Fibroblast of skin of right quadriceps (primary cell): ENCODE measurements around the gene SUMO3.

Experiments used
- DNase-seq: peaks from one replicate; pipeline ENCODE4 v3.0.0-alpha.2; 2013

Gene SUMO3

DNA sequence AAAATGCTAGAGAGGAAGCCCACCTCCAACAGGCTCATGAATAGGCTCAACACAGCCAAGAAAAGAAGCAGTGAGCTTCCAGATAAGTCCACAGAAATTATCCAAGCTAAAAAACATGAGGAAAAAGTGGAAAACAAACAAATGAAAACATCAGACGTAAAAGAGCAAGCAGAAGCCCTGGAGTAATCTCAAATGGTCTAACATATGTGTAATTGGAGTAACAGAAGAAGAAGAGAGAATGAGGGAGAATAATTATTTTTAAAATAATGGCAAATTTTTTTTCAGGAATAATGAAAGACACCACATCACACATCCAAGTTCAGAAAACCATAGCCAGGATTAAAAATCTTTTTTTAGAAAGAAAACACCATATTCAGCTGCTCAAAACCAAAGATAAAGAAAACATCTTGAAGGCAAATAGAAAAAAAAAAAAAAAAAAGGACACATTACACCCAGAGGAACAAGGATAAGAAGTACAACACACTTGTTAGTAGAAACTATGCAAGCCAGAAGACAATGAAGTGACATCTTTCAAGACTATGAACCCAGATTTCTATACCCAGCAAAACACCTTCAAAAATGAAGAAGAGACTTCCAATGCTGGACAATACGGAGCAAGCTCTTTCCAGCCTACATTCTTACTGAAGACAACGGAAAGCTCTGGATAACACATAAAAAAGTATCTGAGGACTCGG lies 10.6 kb upstream of the SUMO3 start:
- no peak for DNase-seq

DNA sequence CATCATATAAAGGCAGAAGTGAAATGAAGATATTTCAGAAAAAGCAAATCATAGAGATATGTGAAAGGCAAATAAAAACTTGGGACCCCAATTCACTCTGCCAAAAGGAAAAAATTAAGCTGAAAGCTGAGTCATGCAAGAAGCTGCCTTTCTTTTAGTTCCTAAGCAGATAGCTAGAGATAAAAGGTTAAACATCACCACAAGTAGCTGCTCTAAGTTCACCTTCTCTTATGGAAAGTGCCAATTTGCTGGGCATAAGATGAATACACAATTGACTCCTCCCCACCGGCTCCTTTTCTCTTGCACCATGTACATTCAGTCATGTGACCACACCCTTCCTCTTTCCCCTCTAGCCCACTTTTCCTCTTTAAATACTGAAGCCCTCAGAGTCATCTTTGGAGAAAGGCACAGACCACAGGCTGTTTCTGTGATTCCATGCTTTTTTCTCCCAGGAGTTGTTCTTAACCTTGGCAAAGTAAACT lies 5.4 kb upstream of the SUMO3 start:
- DNase-seq, result no peak

- DNase-seq, result no peak
Observed at GRCh38 chr21:44822484-44823178, 4.8 kb upstream of the SUMO3 start.

GRCh38 chr21:44820851-44821250 lies 3.0 kb upstream of the SUMO3 start:
- DNase-seq, result peak; percentile 49

DNA sequence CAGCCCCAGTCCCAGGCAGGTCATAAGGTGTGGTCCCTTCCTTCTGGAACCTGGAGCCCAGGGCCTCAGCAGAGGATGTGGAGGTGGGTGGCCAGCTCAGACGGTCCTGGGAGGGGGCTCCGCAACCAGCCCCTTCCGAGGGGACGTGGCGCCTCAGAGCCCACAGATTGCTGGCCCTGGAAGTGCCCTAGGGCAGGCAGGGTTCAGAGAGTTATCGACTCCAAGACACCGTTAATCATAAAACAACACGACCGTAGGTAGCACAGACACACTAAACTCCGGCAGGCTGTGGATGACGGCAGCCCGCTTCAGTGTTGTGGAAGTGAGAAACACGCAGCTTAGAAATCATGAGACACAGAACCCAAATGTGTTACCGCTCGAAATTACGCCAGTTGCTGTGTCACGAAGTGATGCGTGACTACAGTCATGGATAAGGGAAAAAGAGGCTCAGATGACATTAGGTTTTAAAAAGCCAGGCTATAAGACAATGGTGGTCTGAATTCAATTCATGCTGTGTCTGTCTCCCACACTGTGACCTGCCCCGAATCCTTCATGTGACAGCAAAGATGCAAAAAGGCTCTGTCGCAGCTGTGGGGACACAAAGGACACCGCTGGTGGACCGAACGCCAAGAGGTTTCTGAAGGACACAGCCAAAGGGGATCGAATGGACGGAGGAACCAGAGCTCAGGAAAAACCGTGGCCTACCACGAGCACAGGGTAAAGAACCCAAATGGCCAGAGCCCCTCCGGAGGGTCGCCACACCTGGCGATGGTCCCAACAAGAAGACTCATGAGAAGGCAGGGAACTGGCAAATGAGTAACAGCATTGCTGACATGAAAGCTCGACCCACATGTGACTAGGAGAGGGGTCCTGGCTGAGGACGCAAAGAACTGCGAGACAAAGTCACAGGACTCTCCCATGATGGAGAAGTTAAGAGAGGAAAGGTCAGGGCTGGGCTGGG lies 1.7 kb upstream of the SUMO3 start:
- DNase-seq, result no peak

GRCh38 chr21:44818640-44819011 lies 764 bp upstream of the SUMO3 start:
- DNase-seq, result no peak

- DNase-seq, result peak; percentile 88
Observed at GRCh38 chr21:44817506-44817880, 369 bp downstream of the SUMO3 start.

DNA sequence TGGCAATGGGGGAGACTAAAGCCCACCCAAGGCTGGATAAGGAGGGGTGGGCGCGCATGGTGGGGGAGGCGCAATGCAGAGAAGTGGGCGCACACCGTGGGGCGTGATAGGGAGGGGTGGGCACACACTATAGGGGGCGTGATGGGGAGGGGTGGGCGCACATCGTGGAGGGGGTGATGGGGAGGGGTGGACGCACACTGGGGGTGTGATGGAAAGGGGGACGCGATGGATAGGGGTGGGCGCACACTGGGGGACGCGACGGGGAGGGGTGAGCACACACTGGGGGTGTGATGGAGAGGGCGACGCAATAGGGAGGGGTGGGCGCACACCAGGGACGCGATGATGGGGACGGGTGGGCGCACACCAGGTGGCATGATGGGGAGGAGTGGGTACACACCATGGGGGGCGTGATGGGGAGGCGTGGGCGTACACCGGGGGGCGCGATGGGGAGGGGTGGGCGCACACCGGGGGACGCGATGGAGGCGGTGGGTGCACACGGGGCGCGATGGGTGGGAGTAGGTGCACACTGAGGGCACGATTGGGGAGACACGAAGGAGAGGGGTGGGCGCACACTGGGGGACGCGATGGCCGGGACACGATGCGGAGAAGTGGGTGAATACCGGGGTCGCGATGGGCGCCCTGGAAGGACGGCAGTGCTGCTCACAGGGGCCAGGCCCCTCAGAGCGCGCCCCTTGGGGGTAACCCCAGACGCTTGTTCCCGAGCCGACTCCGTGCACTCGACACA lies 929 bp downstream of the SUMO3 start:
- no peak for DNase-seq

DNA sequence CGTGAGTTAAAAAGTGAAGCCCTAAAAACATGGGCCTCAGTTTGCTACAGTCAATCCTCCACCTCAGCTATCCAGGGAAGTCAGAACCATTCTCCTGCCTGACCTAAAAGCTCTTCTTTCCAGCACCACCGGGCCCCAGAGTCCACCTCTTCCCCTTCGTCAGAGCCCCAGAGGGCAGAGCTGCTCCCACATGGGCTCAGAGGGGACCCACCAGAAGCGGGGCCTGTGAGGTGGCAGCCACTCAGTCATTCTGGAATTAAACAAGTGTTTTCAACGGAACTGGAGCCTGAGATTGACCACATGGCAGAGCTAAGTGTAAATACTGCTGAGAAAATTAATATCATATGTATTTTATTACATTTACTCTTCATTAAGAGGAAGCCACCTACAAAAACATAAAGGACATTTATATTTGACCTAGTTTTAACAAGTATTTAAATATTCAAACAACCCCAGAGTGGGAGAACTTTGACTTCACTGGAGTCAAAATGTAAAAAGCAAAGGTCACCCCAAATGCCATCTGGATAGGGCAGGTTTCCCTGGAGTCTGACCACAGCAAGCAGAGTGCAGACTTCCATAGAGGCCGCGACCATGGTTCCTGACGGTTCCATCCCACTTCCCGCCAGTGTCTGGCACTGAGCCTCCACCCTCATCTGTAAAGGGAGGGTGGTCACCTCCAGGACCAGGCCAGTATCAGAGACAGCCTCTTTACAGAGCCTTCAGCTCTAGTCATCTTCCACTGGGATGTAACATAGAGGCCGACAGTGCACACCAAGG lies 1.8 kb downstream of the SUMO3 start:
- no peak for DNase-seq

DNA sequence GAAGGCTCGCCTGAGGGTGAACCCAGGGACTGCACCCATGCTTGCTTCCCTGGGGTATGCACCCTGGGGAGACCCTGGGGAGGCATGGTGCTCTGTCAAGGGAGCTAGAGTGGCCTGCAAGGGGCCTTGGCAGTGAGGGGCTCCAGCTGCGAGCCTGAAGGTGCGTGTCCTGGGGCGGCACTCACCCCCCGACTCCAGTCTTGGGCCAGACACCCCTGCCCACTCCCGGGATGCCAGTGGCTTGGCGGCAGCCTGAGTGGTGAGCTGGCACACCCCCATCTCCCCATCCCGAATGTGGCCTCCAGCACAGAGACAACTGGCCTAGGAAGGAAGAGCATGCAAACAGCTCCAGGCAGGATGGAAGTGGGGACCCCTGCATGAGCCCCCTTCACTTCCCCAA lies 2.6 kb downstream of the SUMO3 start:
- DNase-seq, result no peak

DNA sequence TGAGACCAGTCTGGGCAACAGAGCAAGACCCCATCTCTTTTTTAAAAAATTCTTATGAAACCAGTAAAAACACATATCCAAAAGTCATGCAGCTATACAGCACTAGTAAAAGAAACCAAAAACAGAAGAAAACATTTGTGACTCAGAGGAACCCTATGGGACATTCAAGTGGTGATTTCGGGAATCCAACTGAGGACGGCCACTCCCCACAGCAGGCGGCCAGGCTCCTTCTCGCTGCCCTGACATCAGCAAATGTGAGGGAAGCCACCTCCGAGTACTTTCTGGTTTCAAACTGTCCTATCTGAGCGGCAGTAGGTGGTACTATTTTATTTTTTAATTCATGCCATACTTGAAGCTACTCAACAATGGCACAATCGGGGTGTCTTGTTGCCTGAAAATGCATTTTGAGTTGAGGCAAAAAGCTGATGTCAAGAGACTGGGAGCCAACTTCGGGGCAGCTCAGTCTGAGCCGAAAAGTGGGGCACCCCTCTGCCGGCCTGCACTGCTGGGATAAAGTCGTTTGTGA lies 3.3 kb downstream of the SUMO3 start:
- no peak for DNase-seq

GRCh38 chr21:44813727-44814126 lies 4.1 kb downstream of the SUMO3 start:
- DNase-seq, result no peak

GRCh38 chr21:44813149-44813548 lies 4.7 kb downstream of the SUMO3 start:
- no peak for DNase-seq

DNA sequence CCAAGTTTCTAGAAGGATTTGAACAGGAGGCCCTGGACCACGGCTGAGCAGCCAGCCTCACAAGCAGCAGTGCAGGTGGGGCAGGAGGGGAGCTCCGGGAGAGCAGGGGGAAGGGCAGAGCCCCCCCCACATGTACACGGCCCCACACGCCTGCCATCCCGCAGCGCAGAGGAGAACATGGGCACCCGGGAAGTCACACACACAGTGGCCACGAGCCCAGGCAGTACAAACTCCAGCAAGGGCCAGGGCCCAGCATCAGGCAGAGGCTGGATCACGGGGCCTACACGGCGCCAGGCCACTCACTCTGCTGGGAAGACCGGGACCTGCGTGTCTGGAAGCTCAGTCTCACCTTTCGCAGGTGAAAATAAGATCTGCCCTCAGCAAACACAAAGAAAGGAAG lies 5.2 kb downstream of the SUMO3 start:
- DNase-seq, result no peak

- DNase-seq, result no peak
Observed at GRCh38 chr21:44810779-44811178, 7.1 kb downstream of the SUMO3 start.

- DNase-seq, result no peak
Observed at GRCh38 chr21:44805859-44806258, 12.0 kb downstream of the SUMO3 start.

DNA sequence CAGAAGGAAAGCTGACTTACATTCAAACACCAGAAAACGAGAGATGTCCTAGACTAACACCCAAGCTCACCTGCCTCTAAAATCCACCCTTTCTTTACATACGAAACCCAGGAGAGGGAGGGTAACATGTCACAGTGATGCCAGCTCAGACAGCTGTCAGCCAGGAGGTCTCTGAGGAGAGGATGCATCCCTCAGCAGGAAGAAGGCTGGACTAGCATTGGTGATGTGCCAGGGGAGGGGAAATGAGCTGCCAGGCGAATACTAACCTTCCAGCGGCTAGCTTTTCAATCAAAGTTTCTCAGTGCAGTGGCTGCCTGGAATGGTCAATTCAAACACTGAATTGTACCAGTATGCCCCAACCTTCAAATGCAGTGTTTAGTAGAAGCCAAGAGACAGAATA lies 12.6 kb downstream of the SUMO3 start:
- no peak for DNase-seq

DNA sequence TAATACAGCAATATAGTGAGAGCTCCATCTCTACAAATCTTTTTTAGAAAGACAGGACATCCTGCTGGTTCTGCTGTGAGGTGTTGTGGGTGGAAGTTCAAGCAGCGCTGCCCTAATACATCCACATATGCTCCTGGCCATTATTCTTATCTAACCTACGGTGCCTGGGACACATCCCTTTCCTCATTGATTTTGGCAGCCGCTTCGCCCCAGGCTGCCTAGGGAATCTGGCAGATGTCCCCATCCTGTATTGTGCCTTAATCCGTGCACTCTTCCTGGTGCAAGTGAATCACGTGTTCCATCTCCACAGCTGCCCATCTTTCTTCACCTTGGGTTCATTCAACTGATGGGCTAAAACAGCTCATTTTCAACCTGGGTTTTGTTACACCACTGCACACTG lies 13.1 kb downstream of the SUMO3 start:
- DNase-seq, result no peak

DNA sequence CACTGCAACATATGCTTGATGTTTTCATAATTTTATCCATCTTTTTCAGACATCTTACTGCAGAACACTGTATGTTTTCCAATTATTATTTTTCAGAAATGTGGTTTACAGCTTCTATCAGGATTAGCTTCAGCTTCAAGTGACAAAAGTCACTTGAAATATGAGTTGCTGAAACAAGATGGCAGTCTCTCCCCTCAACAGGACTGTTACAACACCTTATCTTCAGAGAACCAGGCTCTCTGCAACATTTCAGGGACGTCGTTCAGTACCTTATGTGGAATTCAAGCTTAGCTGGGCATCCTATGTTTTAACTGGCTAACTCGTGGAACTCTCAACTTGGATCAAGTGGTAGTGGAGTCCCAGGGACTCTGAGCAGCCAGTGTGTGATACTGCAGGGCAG lies 14.2 kb downstream of the SUMO3 start:
- no peak for DNase-seq

- no peak for DNase-seq
Observed at GRCh38 chr21:44802396-44803153, 15.3 kb downstream of the SUMO3 start.
